Occipital lobe (tissue), 2 donors: ENCODE results near the gene IL25. TPM values are rescaled to one million over a fixed set of nuclear protein-coding genes. Genes with fewer than 3 reads are reported as not detected.
"Not testable (repeated sequence)": the region's sequence is repeated elsewhere in the genome, so short reads cannot be mapped to it uniquely, and the experiment has no call there.

ENCODE experiments used
- DNase-seq: peaks from one replicate; lab custom pipeline; 2025; lab: John Stamatoyannopoulos, UW
- total RNA-seq: library from RNA; depleted of rRNA; stranded (reverse); fragments of >200 nt; gene quantifications from one replicate; pipeline ENCODE4 v1.2.3, GENCODE V29; 2014

The IL25 gene
- total RNA-seq, 1 donor from 2014 or later = not detected

- DNase-seq = no peak
These were observed 3.1 kb downstream of the IL25 start for GRCh38 chr14:23375527-23376251.

DNA sequence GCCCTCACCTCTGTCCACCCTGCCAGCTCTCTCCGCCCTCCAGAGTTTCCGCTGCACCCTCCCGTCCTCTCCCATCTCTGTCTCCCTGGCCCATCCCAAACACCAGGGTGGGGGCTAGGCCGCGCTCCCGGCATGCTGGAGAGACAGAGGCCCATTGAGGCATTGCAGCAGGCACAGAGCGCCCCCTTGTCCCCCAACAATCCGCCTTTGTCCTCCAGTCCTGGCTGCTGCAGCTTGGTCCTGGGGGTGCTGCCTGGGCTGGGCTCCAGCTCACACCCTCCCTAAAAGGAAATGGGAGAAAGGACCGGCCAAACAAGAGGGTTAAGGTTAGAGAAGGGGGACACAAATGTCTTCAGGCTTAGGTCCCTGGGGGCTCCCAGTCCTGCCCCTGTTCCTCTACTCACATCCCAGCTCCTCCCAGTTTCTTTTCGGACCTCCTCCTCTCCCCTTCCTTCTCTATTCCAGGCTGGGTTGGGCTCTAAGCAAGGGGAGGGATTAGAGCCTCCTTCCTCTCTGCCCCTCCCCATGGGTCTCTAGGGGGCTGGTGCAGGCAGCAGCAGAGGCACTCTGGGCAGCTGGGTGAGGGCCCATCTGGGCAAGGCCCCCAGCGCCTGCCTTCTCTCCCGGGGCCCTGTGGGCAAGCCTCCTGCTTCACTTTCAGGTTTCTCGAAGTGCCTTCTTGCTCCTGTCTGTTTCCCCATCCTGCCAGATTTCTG, 4.0 kb downstream of the IL25 start, which contains the start of gene CMTM5:
CMTM5 (plus strand) TSS at position 565 of the 716 bp plus-strand sequence. CDS start 206 bp downstream, outside the sequence.
- DNase-seq = peak; percentile 88

DNA sequence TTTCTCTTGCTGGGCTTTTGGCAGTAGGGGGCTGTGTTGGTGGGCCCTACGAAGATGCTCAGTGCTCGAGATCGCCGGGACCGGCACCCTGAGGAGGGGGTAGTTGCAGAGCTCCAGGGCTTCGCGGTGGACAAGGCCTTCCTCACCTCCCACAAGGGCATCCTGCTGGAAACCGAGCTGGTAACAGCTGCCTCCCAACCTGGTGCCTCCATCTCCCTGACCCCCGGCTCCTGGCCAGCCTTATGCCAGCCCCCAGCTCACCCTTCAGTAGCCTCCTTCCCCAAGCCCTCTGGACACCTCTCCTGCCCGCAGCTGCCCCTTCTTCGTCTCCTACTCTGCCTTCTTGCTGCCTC, 4.6 kb downstream of the IL25 start:
- no peak for DNase-seq

- DNase-seq = no peak
These were observed 5.3 kb downstream of the IL25 start for GRCh38 chr14:23377573-23378563.

- no peak for DNase-seq
These were observed 6.1 kb downstream of the IL25 start for GRCh38 chr14:23378612-23379220.

DNA sequence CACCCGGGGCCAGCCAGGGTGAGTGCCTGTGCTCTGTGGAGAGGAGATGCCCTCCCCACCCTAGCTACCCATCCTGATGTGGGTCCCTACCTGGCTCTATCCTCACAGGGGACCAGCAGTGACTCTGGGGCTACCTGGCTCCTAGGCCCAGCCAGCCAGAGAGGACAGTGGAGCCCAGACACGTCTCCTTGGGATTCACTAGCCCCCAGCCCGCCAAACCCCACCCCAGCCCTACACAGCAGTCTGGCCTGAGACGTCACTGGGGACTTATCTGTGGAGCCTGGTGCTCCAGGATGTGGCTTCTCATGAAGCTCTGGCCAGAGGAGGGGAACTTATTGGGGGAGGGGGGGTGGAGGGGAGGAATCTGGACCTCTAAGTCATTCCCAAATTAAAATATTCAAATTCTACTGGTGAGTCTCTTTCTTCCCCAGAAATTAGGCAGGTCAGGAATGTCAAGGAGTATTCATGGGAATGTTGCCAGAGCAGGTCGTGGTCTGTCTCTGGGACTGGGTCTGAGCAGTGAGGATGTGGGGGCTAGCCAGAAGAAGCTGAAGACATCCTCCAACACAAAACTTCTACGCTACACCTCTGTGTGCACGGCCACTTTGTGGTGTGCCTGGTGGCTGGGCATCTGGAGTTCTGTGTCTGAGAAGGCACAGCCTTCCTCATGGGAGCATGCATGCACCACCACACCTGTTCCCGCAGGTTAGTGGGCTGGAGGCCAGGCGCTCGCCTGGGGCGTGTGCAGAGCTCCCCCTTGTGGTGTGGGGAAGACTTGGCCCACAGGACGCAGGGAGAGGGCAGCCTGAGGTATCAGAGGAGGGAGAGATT, 7.0 kb downstream of the IL25 start:
- DNase-seq = no peak

DNA sequence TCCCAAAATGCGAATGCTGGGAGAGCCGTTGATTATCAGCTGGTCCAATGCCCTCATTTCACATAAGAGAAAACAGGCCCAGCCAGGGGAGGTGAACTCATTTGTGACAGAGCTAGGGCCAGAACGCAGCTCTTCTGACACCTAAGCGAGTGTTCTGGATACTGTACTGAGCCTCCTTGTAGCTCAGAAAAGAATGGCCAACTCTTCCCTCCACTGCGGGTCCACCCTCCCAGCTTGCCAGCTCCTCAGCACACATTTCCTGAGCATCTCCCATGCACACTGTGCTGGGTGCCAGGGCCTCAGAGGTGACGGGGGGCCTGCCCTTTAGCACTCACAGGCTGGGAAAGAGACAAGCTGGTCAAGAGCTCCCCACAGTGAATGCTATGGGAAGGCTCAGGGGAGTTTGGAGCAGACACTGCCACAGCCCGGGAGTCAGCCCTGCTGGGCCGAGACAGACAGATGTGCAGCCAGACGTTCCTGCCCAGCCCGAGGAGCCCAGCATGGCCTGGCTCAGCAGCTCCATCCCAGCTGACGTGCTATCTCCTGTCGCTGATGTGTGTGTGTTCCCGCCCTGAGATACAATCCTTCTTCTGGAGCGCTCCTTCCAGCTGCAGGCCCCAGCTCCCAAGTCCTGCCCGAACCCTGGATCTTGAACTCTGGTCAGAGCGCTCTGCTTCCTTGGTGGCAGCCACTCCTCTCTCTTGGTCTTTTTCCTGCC, 7.7 kb downstream of the IL25 start:
- DNase-seq = no peak

GRCh38 chr14:23380976-23381375, 8.4 kb downstream of the IL25 start:
- DNase-seq = no peak

GRCh38 chr14:23381871-23382270, 9.3 kb downstream of the IL25 start:
- no peak for DNase-seq

DNA sequence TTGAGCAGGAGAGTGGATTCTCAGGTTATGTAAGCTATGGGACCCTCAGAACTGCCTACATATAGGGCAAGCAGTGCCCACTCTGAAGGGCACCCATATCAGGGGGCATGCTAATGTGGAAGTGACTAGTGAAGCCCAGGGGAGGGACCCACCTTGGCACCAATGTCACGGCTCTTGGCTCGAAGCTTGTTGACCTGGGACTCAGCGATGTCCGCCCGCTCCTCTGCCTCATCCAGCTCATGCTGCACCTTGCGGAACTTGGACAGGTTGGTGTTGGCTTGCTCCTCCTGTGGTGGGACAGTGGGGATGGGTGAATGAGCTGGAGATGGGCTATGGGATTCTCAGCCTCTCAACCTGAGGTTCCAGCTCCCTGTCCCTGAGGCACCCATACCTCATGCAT, 9.7 kb downstream of the IL25 start:
- DNase-seq = no peak

DNA sequence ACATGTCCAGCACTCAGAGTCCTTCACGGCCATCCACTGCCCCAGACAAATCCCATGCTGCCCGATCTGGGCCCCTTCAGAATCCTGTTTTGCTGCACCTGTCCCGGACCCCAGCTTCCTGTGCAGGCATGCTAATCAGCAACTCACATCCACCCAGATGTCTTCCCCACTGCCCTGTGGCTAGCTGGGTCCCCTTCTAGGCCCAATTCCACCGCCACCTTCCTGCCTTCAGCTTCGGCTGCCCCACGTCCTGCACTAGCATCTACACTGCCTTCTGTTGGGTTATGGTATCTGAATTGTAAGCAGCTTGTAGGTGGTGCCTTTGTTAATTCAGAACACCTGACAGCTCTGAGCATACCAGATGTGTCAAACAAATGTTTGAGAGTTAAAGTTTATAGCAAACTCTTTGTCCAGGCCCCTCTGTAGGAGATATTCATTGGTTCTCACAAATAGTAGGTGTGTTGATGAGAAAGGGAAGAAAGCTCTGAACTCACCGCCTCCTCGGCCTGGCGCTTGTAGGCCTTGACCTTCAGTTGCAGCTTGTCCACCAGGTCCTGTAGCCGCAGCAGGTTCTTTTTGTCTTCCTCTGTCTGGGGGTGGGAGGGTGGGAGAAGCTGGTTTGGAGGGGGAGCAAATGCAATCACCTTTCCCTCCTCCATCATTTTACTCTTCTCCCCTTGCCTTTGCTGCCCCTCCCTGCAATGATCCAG, 10.3 kb downstream of the IL25 start:
- DNase-seq = no peak

DNA sequence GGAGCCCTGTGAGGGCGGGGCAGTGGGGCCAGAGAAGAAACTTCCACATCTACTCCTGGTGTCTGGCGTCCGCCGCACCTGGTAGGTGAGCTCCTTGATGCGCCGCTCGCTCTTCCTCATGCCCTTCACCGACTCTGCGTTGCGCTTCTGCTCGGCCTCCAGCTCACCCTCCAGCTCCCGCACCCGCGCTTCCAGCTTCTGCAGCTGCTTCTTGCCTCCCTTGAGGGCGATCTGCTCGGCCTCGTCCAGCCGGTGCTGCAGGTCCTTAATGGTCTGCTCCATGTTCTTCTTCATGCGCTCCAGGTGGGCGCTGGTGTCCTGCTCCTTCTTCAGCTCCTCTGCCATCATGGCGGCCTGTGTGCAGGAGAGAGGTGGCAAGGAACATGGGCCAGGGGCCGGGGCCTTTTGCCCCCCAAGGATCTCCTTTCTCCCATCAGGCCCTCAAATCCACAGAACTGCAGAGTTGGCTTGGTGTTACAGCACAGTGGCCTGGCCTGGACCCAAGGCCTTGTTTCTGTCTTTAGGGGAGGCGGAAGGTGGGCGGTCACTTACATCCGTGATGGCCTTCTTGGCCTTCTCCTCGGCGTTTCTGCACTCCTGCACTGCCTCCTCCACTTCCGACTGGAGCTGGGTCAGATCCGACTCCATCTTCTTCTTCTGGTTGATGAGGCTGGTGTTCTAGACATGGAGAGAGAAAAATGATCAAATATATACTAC, 11.9 kb downstream of the IL25 start:
- DNase-seq = no peak

GRCh38 chr14:23385244-23385641, 12.6 kb downstream of the IL25 start:
- DNase-seq = no peak

DNA sequence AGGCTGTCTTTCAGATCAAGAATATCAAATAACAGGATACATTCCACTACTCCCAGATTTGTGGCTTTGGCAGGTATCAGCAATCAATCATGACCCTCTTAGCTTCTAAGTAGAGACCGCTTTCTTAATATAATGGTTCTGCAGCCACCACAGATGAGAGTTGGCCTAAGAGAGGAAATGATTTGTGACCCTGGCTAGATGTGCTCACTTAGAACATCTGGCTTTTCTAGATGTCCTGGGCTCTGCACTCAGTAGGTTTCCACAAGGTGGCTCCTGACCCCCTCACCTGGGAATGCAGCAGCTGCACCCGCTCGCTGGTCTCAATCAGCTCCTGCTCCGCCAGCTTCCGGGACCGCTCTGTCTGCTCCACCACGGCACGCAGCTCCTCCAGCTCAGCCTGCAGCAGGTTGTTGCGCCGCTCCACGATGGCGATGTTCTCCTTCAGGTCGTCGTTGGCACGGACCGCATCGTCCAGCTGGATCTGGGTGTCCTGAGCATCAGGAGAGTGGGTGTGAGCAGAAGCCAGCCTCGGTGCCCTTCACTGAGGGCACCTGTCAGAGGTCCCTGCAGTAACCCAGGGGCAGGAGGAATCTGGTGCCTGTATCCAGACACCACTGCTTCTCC, 13.1 kb downstream of the IL25 start:
- DNase-seq = no peak

DNA sequence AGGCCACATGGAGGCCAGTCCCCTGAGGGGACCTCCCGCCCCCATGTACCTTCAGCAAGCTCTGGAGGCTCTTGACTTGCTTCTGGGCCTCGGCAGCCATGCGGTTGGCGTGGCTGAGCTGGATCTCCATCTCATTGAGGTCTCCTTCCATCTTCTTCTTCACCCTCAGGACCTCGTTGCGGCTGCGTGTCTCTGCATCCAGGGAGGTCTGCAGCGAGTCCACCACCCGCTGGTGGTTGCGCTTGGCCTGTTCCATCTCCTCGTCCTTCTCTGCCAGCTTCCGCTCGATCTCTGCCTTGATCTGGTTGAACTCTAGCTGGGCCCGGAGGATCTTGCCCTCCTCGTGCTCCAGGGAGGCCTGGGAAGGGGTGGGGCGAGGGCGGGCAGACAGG, 13.7 kb downstream of the IL25 start:
- not testable (repeated sequence) for DNase-seq

- no peak for DNase-seq
These were observed 14.4 kb downstream of the IL25 start for GRCh38 chr14:23386999-23387398.

GRCh38 chr14:23387916-23388882, 15.6 kb downstream of the IL25 start:
- no peak for DNase-seq
